ENCODE data around the gene DPP6. TPM values are rescaled to one million over a fixed set of nuclear protein-coding genes. Genes with fewer than 3 reads are reported as not detected.

Gene DPP6
- polyA plus RNA-seq, 1 of the 3 experiments (the other 2 are of a cell fraction) = not detected

GRCh38 chr7:154183482-154183881 is 131.3 kb downstream of the DPP6 start:
- 26% methylated on average over 10 of the region's 10 CpGs for WGBS (ENCODE audit: low lambda C conversion rate)
- TF ChIP-seq EZH2phosphoT487 (IDR thresholded peaks at IDR 0.05; ENCODE audit: borderline replicate concordance, low read depth) = no peak
- no peak for TF ChIP-seq SIN3A (IDR thresholded peaks at IDR 0.05; ENCODE audit: borderline replicate concordance, low read depth, low read length)
- no peak for TF ChIP-seq MXI1 (IDR thresholded peaks at IDR 0.05; ENCODE audit: low read depth, low read length)

GRCh38 chr7:154183946-154184345 is 131.7 kb downstream of the DPP6 start:
- no peak overlapping the region for H3K4me2 ChIP-seq
- ChIA-PET POLR2A (interaction anchor here (0.6 kb wide), 1 partner anchor 315 kb away, joined by 4 read pairs; no protein-coding TSS in a partner anchor), CTCF (no interaction called here)
- no peaks in the 10 kb centered on the region for H4K20me1 ChIP-seq (ENCODE audit: insufficient read depth)
- no peaks in the 10 kb centered on the region; the same call in 1 of the 2 replicates for H3K9me3 ChIP-seq
- H3K4me3 ChIP-seq (ENCODE audit: low read depth in 2 of 2, low read length in 1 of 2) = peak overlapping the region in 1 of 2 experiments; percentile 12; a peak in 1 of 4 replicates
- H3K9ac ChIP-seq = no peak overlapping the region
- H3K36me3 ChIP-seq (replicated peaks in 1 of 2; ENCODE audit: control insufficient read depth in 1 of 2, insufficient read depth in 2 of 2, low read length in 1 of 2) = no peaks in the 10 kb centered on the region
- no peaks in the 10 kb centered on the region for H3K79me2 ChIP-seq (ENCODE audit: insufficient read depth)
- H3K4me1 ChIP-seq (ENCODE audit: control insufficient read depth in 1 of 2, insufficient read depth in 2 of 2, low read depth in 1 of 2, low read length in 1 of 2) = peaks cover 0 to 32% of the 10 kb centered on the region in 2 experiments; a peak in 2 of 4 replicates
- no peaks in the 10 kb centered on the region for H3K9me2 ChIP-seq
- H3K27ac ChIP-seq (ENCODE audit: low read depth in 2 of 2, low read length in 1 of 2) = peak overlapping the region in 1 of 2 experiments; percentile 58; a peak in 2 of 4 replicates
- no peaks in the 10 kb centered on the region for H3F3A ChIP-seq (replicated peaks; ENCODE audit: insufficient read depth)
- TF ChIP-seq TAF1 (IDR thresholded peaks at IDR 0.05; ENCODE audit: borderline replicate concordance, low read depth, low read length) (no peak), USF1 (IDR thresholded peaks at IDR 0.05; ENCODE audit: borderline replicate concordance, low read depth) (no peak), RXRA (IDR thresholded peaks at IDR 0.05; ENCODE audit: borderline replicate concordance, low read depth) (no peak), TEAD4 (IDR thresholded peaks at IDR 0.05; ENCODE audit: borderline replicate concordance, insufficient read depth) (no peak), RFX5 (IDR thresholded peaks at IDR 0.05; ENCODE audit: low read length) (no peak), CHD2 (IDR thresholded peaks at IDR 0.05; ENCODE audit: low read length, partially characterized antibody) (no peak), FOXJ3 (CRISPR knock-in tag; IDR thresholded peaks at IDR 0.05) (peak; percentile 23; the same call in 1 of the 2 replicates), GATA2 (CRISPR knock-in tag; IDR thresholded peaks at IDR 0.05) (peak; percentile 57; the same call in 1 of the 2 replicates), IRF3 (IDR thresholded peaks at IDR 0.05; ENCODE audit: low read depth, low read length) (no peak), SIN3A (IDR thresholded peaks at IDR 0.05; ENCODE audit: borderline replicate concordance, low read depth, low read length) (no peak)
- WGBS (ENCODE audit: low lambda C conversion rate) = 10% methylated on average over 3 of the region's 3 CpGs
- H3K27me3 ChIP-seq (ENCODE audit: insufficient read depth) = no peaks in the 10 kb centered on the region
- DNase-seq = peak; percentile 57
- no peak overlapping the region for H2AFZ ChIP-seq (ENCODE audit: low read depth)

More at GRCh38 chr7:154183482-154183881, 131.3 kb downstream of the DPP6 start:
- Histone ChIP-seq H3K36me3 (replicated peaks in 1 of 2; ENCODE audit: control insufficient read depth in 1 of 2, insufficient read depth in 2 of 2, low read length in 1 of 2) (no peaks in the 10 kb centered on the region), H3K79me2 (ENCODE audit: insufficient read depth) (no peaks in the 10 kb centered on the region), H3K27ac (ENCODE audit: low read depth in 2 of 2, low read length in 1 of 2) (no peak overlapping the region; a peak in 1 of 4 replicates), H3K27me3 (ENCODE audit: insufficient read depth) (no peaks in the 10 kb centered on the region), H4K20me1 (ENCODE audit: insufficient read depth) (no peaks in the 10 kb centered on the region), H3K4me1 (ENCODE audit: control insufficient read depth in 1 of 2, insufficient read depth in 2 of 2, low read depth in 1 of 2, low read length in 1 of 2) (peaks cover 0 to 32% of the 10 kb centered on the region in 2 experiments; a peak in 2 of 4 replicates), H3K4me3 (ENCODE audit: low read depth in 2 of 2, low read length in 1 of 2) (no peak overlapping the region), H2AFZ (ENCODE audit: low read depth) (no peak overlapping the region), H3K9me3 (peaks cover 2% of the 10 kb centered on the region; the same call in 1 of the 2 replicates), H3K9me2 (no peaks in the 10 kb centered on the region), H3K4me2 (no peak overlapping the region), H3F3A (replicated peaks; ENCODE audit: insufficient read depth) (no peaks in the 10 kb centered on the region), H3K9ac (no peak overlapping the region)
- ChIA-PET POLR2A (no interaction called here), CTCF (no interaction called here)
- peak; percentile 37 for DNase-seq
